IMR-90 (cell line): ENCODE results near the gene WASL. TPM values are rescaled to one million over a fixed set of nuclear protein-coding genes. Genes with fewer than 3 reads are reported as not detected.

Source experiments
- ATAC-seq: fragments of 200-7000 bp; cut with Tn5 transposase; 2 replicates; pipeline ENCODE4 v1.9.1; 2020; ENCODE audit warnings: low read depth, mild to moderate bottlenecking, moderate library complexity
- BruUV-seq: library from RNA; stranded (reverse); fragments of 400-500 nt; replicated peaks from 2 replicates; lab custom pipeline; 2021; lab: Mats Ljungman, UMichigan
- CTCF ChIA-PET: fragments of 300-600 bp; formaldehyde crosslinking; extraction: SDS; loops from one replicate; lab custom pipeline; 2021; ENCODE audit warnings: antibody characterized with exemption; lab: Yijun Ruan, JAX
- POLR2A ChIA-PET: fragments of 300-600 bp; sonication (Branson Sonifier 250); formaldehyde crosslinking; loops from one replicate; lab custom pipeline; 2022; ENCODE audit warnings: antibody characterized with exemption; ENCODE audit not compliant: unreplicated experiment; lab: Charles Lee
- DNase-seq: peaks from one replicate; pipeline ENCODE4 v3.0.0; 2013
- H2AFZ ChIP-seq: replicated peaks from 2 replicates; pipeline ENCODE3; 2013; ENCODE audit warnings: low read length, mild to moderate bottlenecking; ENCODE audit not compliant: poor library complexity
- H2AK5ac ChIP-seq: 2 replicates; pipeline ENCODE4 v1.6.1; 2013; ENCODE audit warnings: low read depth, low read length, inconsistent platforms
- H2AK9ac ChIP-seq: replicated peaks from 2 replicates; pipeline ENCODE3; 2013; ENCODE audit warnings: mild to moderate bottlenecking, low read depth, low read length, moderate library complexity; ENCODE audit not compliant: poor library complexity
- H2BK120ac ChIP-seq: 2 replicates; pipeline ENCODE4 v1.6.1; 2013; ENCODE audit warnings: low read depth, low read length, inconsistent platforms
- H2BK15ac ChIP-seq: 3 replicates; pipeline ENCODE4 v1.6.1; 2013; ENCODE audit warnings: low read depth, low read length, inconsistent platforms
- H2BK20ac ChIP-seq: 2 replicates; pipeline ENCODE4 v1.6.1; 2013; ENCODE audit warnings: low read depth, mild to moderate bottlenecking, inconsistent platforms, low read length, moderate library complexity
- H2BK5ac ChIP-seq: 2 replicates; pipeline ENCODE4 v1.6.1; 2013; ENCODE audit warnings: mild to moderate bottlenecking, low read depth, low read length, inconsistent platforms; ENCODE audit not compliant: poor library complexity, severe bottlenecking
- H3K14ac ChIP-seq: replicated peaks from 2 replicates; pipeline ENCODE4 v1.6.1; 2013; ENCODE audit warnings: low read depth, low read length, inconsistent platforms
- H3K18ac ChIP-seq: 2 replicates; pipeline ENCODE4 v1.6.1; 2013; ENCODE audit warnings: low read depth, low read length, control low read depth
- H3K23ac ChIP-seq: 2 replicates; pipeline ENCODE4 v1.6.1; 2013; ENCODE audit warnings: low read depth, low read length, inconsistent platforms
- H3K27ac ChIP-seq: 2 replicates; pipeline ENCODE4 v1.5.1; 2013; ENCODE audit warnings: mild to moderate bottlenecking, control low read depth, low read length; ENCODE audit not compliant: insufficient read depth
- H3K27me3 ChIP-seq: 2 replicates; pipeline ENCODE4 v1.6.1; 2013; ENCODE audit warnings: low read length; ENCODE audit not compliant: control insufficient read depth, insufficient read depth
- H3K36me3 ChIP-seq: 2 replicates; pipeline ENCODE4 v1.6.1; 2013; ENCODE audit warnings: low read length, mixed read lengths; ENCODE audit not compliant: control insufficient read depth, insufficient read depth
- H3K4ac ChIP-seq: 2 replicates; pipeline ENCODE4 v1.6.1; 2013; ENCODE audit warnings: low read depth, low read length, inconsistent platforms
- H3K4me1 ChIP-seq: 2 replicates; pipeline ENCODE4 v1.6.1; 2013; ENCODE audit warnings: low read length, mixed read lengths; ENCODE audit not compliant: control insufficient read depth, insufficient read depth
- H3K4me2 ChIP-seq: 2 replicates; pipeline ENCODE4 v1.6.1; 2013; ENCODE audit warnings: low read depth, mild to moderate bottlenecking, control low read depth, low read length, moderate library complexity
- H3K4me3 ChIP-seq: 2 replicates; pipeline ENCODE4 v1.5.1; 2013; ENCODE audit warnings: low read depth, mild to moderate bottlenecking, control low read depth, low read length, moderate library complexity; ENCODE audit not compliant: insufficient read depth
- H3K56ac ChIP-seq: 2 replicates; pipeline ENCODE4 v1.6.1; 2013; ENCODE audit warnings: low read length, inconsistent platforms; ENCODE audit not compliant: insufficient read depth; ENCODE audit errors: extremely low read depth
- H3K79me1 ChIP-seq, 2 experiments: 2 replicates each; pipeline ENCODE4 v1.6.1; 2013; ENCODE audit warnings: low read length in 2 of 2, inconsistent platforms in 1 of 2, low read depth in 1 of 2
- H3K9ac ChIP-seq: 2 replicates; pipeline ENCODE4 v1.6.1; 2013; ENCODE audit warnings: low read depth, low read length, control low read depth
- H3K9me1 ChIP-seq: 2 replicates; pipeline ENCODE4 v1.6.1; 2013; ENCODE audit warnings: low read length, inconsistent platforms; ENCODE audit not compliant: insufficient read depth
- H3K9me3 ChIP-seq: 2 replicates; pipeline ENCODE4 v1.6.1; 2013; ENCODE audit warnings: low read length; ENCODE audit not compliant: control insufficient read depth, insufficient read depth
- H4K20me1 ChIP-seq: 2 replicates; pipeline ENCODE4 v1.6.1; 2013; ENCODE audit warnings: low read length, inconsistent platforms; ENCODE audit not compliant: insufficient read depth
- H4K5ac ChIP-seq: 2 replicates; pipeline ENCODE4 v1.6.1; 2013; ENCODE audit warnings: mild to moderate bottlenecking, low read depth, low read length, control low read depth
- H4K8ac ChIP-seq, 2 experiments: 2 replicates each; pipeline ENCODE4 v1.6.1; 2013; ENCODE audit warnings: low read depth in 2 of 2, low read length in 2 of 2, control low read depth in 1 of 2, inconsistent platforms in 1 of 2
- H4K91ac ChIP-seq: 2 replicates; pipeline ENCODE4 v1.6.1; 2013; ENCODE audit warnings: low read depth, low read length, inconsistent platforms; ENCODE audit not compliant: insufficient read depth
- BHLHE40 ChIP-seq: fragments of 150-350 bp; IDR thresholded peaks from 2 replicates; pipeline ENCODE4 v1.6.1; 2016; ENCODE audit warnings: mild to moderate bottlenecking, low read depth, low read length
- CEBPB ChIP-seq: IDR thresholded peaks from 2 replicates; pipeline ENCODE4 v1.6.1; 2012; ENCODE audit warnings: low read depth, low read length, improper control_type of control experiment
- CHD1 ChIP-seq: IDR thresholded peaks from 2 replicates; pipeline ENCODE4 v1.6.1; 2012; ENCODE audit warnings: low read depth, low read length, improper control_type of control experiment
- FOS ChIP-seq: fragments of 150-350 bp; IDR thresholded peaks from 2 replicates; pipeline ENCODE4 v1.6.1; 2016; ENCODE audit warnings: low read depth, low read length
- MAFK ChIP-seq: IDR thresholded peaks from 2 replicates; pipeline ENCODE4 v1.6.1; 2012; ENCODE audit warnings: low read depth, low read length, improper control_type of control experiment
- MAZ ChIP-seq: IDR thresholded peaks from 2 replicates; pipeline ENCODE4 v1.6.1; 2012; ENCODE audit warnings: low read depth, mild to moderate bottlenecking, low read length, improper control_type of control experiment, moderate library complexity, borderline replicate concordance
- MXI1 ChIP-seq: IDR thresholded peaks from 2 replicates; pipeline ENCODE4 v1.6.1; 2012; ENCODE audit warnings: low read depth, mild to moderate bottlenecking, low read length, moderate library complexity, borderline replicate concordance
- NFE2L2 ChIP-seq: fragments of 150-350 bp; IDR thresholded peaks from 2 replicates; pipeline ENCODE4 v1.6.1; 2016; ENCODE audit warnings: low read depth, mild to moderate bottlenecking, low read length
- RAD21 ChIP-seq: IDR thresholded peaks from 2 replicates; pipeline ENCODE4 v1.6.1; 2012; ENCODE audit warnings: low read length, improper control_type of control experiment
- RCOR1 ChIP-seq: IDR thresholded peaks from 2 replicates; pipeline ENCODE4 v1.6.1; 2012; ENCODE audit warnings: mild to moderate bottlenecking, low read length, improper control_type of control experiment; ENCODE audit not compliant: insufficient replicate concordance
- RFX5 ChIP-seq: IDR thresholded peaks from 2 replicates; pipeline ENCODE4 v1.8.0; 2012; ENCODE audit warnings: low read depth, mild to moderate bottlenecking, low read length, moderate library complexity
- SMC3 ChIP-seq: fragments of 150-350 bp; IDR thresholded peaks from 2 replicates; pipeline ENCODE4 v1.6.1; 2016; ENCODE audit warnings: low read depth, mild to moderate bottlenecking, antibody characterized with exemption, low read length, moderate library complexity
- WGBS, 2 experiments: methylation state at CpG; one replicate each; pipeline versions ENCODE4 v1.1.5 to v1.1.7; 2013; ENCODE audit warnings: missing lambda C conversion rate in 2 of 2; ENCODE audit not compliant: insufficient read length in 1 of 2; ENCODE audit errors: extremely low coverage in 2 of 2; 5-methylcytosine and 5-hydroxymethylcytosine counted together
- dilution Hi-C: fragments of 300-500 bp; cut with HindIII; formaldehyde crosslinking; loops from one replicate; pipeline ENCODE4 v1.14.3; 2018; ENCODE audit warnings: low sequenced_read_pairs; ENCODE audit not compliant: unreplicated experiment
- in situ Hi-C: fragments of 300-500 bp; cut with MboI; formaldehyde crosslinking; loops from 3 replicates; pipeline ENCODE4 v1.14.3; 2019; ENCODE audit warnings: low sequenced_read_pairs, inconsistent platforms, mixed read lengths
- intact Hi-C: fragments of 100-400 bp; cut with micrococcal nuclease; formaldehyde crosslinking; loops from 2 replicates; pipeline ENCODE4 v1.10.0; 2022
- polyA plus RNA-seq, 3 experiments: library from polyadenylated mRNA; depleted of rRNA; stranded (reverse); fragments of >200 nt; gene quantifications; 2 replicates each; pipeline ENCODE4 v1.2.3, GENCODE V29; 2012; ENCODE audit warnings: low replicate concordance in 1 of 3
- total RNA-seq: library from RNA; depleted of rRNA; stranded (reverse); fragments of >200 nt; gene quantifications from 2 replicates; pipeline ENCODE4 v1.2.3, GENCODE V29; 2012
- TF ChIP-seq, protein P1 (sequence below): fragments of 150-350 bp; IDR thresholded peaks from 2 replicates; pipeline ENCODE4 v1.6.1; 2016; ENCODE audit warnings: low read depth, mild to moderate bottlenecking, low read length, moderate library complexity, borderline replicate concordance
- TF ChIP-seq, protein P2 (sequence below): conservative IDR thresholded peaks from 2 replicates; pipeline ENCODE4 v1.5.1; 2012; ENCODE audit warnings: mild to moderate bottlenecking, low read depth, low read length, improper control_type of control experiment

Gene WASL
- total and polyA plus RNA-seq, 2 of the 4 experiments (the other 2 are of a cell fraction) = 2.3 to 7.9 TPM

DNA sequence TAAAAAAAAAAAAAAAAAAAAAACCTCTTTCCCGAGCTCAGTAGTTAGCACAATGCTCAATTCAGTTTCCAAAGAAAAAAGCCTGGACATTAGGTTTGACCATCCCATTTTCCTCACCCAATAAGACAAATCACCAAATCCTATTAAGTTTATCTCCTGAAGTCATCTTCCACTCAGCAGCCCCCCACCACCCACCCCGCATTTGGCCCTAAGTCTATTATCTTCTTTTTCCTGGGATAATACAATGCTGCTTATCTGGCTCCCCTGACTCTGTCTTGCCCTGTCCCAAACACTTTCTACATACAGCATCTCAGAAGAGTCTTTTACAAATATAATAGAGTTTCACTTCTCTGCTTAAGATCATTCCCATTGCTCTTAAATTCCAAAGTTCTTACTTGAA lies 110.9 kb downstream of the WASL start:
- Histone ChIP-seq H4K91ac (no peak overlapping the region), H3K56ac (no peak overlapping the region), H2BK120ac (no peak overlapping the region), H2BK15ac (no peak overlapping the region), H4K8ac (no peak overlapping the region), H2BK20ac (no peak overlapping the region), H3K14ac (no peak overlapping the region), H3K9ac (no peak overlapping the region), H2BK5ac (no peak overlapping the region), H3K9me1 (peaks cover 2% of the 10 kb centered on the region; the same call in 1 of the 2 replicates), H3K9me3 (no peaks in the 10 kb centered on the region), H3K4ac (no peak overlapping the region), H3K36me3 (no peaks in the 10 kb centered on the region), H3K4me1 (no peaks in the 10 kb centered on the region), H2AFZ (no peak overlapping the region), H3K4me2 (no peak overlapping the region), H4K5ac (no peak overlapping the region), H2AK5ac (no peak overlapping the region), H3K4me3 (no peak overlapping the region), H2AK9ac (no peak overlapping the region), H3K27me3 (no peaks in the 10 kb centered on the region), H4K20me1 (no peaks in the 10 kb centered on the region), H3K27ac (no peak overlapping the region), H3K18ac (no peak overlapping the region), H3K23ac (no peak overlapping the region), H3K79me1 (no peaks in the 10 kb centered on the region)
- in situ Hi-C loops (loop anchor here (25.0 kb wide), 1 partner anchor 224 kb away; no protein-coding TSS in a partner anchor), dilution Hi-C loops (no loop called here), intact Hi-C loops (loop anchor here (5.0 to 10.0 kb wide), 5 partner anchors 44 to 1219 kb away; no protein-coding TSS in a partner anchor)
- TF ChIP-seq CEBPB (no peak), NFE2L2 (no peak), MAZ (no peak), FOS (no peak), RCOR1 (no peak), SMC3 (no peak), RFX5 (no peak), BHLHE40 (no peak), RAD21 (no peak), CHD1 (no peak), MAFK (no peak), MXI1 (no peak)
- TF ChIP-seq, protein P1, sequence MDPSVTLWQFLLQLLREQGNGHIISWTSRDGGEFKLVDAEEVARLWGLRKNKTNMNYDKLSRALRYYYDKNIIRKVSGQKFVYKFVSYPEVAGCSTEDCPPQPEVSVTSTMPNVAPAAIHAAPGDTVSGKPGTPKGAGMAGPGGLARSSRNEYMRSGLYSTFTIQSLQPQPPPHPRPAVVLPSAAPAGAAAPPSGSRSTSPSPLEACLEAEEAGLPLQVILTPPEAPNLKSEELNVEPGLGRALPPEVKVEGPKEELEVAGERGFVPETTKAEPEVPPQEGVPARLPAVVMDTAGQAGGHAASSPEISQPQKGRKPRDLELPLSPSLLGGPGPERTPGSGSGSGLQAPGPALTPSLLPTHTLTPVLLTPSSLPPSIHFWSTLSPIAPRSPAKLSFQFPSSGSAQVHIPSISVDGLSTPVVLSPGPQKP = no peak
- TF ChIP-seq, protein P2, sequence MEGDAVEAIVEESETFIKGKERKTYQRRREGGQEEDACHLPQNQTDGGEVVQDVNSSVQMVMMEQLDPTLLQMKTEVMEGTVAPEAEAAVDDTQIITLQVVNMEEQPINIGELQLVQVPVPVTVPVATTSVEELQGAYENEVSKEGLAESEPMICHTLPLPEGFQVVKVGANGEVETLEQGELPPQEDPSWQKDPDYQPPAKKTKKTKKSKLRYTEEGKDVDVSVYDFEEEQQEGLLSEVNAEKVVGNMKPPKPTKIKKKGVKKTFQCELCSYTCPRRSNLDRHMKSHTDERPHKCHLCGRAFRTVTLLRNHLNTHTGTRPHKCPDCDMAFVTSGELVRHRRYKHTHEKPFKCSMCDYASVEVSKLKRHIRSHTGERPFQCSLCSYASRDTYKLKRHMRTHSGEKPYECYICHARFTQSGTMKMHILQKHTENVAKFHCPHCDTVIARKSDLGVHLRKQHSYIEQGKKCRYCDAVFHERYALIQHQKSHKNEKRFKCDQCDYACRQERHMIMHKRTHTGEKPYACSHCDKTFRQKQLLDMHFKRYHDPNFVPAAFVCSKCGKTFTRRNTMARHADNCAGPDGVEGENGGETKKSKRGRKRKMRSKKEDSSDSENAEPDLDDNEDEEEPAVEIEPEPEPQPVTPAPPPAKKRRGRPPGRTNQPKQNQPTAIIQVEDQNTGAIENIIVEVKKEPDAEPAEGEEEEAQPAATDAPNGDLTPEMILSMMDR = no peak
- ChIA-PET POLR2A (no interaction called here), CTCF (interaction anchor here (0.6 to 0.9 kb wide), 2 partner anchors 15 to 669 kb away, joined by 3 to 7 read pairs; no protein-coding TSS in a partner anchor)
- 92% methylated on average over 2 of the region's 2 CpGs; no CpG with 5 or more reads in 1 of the 2 experiments for WGBS, 2 experiments
- ATAC-seq = no peak
- no peak for DNase-seq
- no TSS peak for BruUV-seq
